SIG-M5 treated with dmso at 0.1 percent for 504 hours (cell line): ENCODE data around the gene PCBP3.
"Not testable (repeated sequence)": the region's sequence is repeated elsewhere in the genome, so short reads cannot be mapped to it uniquely, and the experiment has no call there.

Experiments
- DNase-seq: peaks from one replicate; lab custom pipeline; 2025; ENCODE audit not compliant: unreplicated experiment; lab: John Stamatoyannopoulos, UW

The PCBP3 gene

DNA sequence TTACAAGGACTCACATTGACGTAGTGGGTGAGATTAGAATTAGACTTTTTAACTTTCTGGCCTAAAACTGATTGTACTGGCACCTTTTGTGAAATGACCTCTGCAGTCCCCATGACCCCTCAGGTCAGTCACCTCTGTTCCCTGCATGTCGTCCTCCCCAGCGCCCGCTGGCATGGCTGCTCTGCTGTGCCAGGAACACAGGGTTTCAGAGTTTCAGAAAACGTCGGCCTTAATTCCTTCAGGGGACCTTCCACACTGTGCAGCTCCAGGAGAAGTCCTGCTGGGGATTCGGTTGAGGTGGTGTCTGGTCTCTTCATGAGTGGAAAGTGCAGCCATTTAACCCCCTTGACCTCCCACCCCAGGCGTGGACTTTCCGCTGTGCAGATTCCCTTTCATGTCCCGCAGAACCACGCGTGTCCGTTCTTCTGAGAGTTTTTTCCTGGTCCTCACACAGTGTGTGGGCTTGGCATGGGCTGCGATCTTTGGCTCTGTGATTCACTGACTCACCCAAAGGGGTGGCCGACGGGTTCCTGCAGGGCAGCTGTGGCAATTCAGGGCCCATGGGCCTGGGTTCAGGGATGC is 179.7 kb downstream of the PCBP3 start:
- DNase-seq = no peak

DNA sequence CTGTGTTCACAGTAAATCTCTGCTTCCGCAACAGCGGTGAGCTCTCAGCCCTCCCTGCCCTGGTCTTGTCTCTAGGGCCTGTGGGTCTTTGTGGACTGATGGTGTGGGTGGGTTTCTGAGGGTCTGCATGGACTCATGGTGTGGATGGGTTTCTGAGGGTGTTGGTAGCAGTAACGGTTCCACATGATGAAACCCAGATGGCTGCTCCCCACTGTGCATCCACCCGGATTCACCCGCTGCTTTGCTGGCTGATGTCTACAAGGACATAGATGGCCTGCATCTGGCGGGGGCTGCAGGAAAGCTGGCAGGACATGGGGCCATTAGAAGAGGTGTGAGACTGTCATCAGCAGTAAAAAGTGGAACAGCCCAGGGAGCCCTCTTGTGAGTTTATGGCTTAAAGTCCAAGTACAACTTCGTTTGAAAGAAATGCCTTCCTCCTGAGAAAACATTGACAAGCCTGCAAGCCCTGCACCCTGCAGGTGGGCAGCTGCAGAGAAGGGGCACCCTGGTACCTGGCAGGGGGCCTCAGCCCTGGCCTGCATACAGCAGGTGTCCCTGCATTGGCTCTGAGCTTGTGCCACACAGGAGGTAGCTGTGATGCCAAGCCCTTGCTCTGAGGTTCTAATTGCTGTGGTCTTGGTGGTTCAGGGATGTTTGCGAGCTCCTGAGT is 181.2 kb downstream of the PCBP3 start:
- no peak for DNase-seq

DNA sequence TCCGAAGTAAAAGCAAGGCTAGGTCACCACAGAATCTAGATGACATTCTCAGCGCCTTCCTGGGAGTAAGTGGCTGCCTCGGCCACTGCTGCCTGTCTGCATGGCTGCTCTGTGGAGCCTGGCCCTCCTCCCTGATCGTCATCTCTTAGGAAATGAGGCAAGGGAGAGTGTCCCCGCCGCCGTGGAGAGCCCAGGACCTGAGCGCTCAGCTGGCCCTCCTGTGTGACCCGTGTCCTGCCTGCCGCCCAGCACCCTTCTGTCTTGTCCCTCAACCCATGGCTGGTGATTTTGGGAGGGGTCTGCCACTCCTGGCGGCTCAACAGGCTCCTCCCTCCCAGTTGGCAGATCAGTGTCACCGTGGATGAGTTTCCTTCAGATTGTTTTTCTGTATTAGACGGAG is 181.7 kb downstream of the PCBP3 start:
- DNase-seq = no peak

DNA sequence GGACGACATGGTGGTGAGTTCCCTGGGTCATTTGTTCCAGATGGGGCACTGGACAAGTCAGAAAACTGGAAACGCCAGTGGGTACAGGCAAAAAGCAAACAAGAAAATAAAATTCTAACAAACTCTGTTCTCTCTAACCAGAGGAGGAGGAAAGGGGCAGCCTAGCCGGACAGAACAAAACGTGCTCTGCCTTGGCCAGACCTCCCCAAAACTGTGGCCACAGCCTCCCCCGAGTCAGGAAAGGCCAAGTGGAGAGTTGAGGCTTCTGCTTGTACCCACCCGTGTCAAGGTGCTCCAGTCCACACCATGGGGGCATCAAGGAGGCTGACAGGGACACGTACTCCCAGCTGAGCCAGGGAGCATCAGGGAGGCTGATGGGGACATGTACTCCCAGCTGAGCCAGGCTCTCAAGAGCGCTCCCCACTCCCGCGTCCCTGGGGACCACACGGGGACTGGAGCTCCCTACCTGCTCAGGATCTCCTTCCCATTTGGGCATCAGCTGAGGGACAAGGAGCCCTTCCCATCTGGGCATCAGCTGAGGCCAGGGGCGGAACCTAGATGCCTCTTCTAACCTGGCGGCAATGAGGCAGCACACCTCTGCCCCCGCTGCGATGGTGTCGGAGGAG is 183.3 kb downstream of the PCBP3 start:
- no peak for DNase-seq

DNA sequence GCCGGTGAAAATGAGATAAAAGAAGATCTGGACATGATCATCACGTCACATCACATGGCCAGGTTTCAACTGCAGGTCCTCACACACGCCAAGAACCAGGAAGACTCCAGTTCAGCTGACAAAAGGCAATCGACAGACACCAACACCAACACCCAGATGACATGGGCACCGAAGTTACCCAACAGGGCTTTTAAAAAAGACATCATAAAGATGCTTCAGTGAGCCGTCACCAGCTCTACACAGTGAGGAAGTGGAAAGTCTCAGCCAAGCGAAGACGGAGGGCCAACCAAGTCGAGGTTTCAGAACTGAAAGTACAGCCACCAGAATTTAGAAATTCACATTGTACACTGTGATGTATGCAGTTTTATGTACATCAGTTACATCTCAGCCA is 183.8 kb downstream of the PCBP3 start:
- peak; percentile 76 for DNase-seq

DNA sequence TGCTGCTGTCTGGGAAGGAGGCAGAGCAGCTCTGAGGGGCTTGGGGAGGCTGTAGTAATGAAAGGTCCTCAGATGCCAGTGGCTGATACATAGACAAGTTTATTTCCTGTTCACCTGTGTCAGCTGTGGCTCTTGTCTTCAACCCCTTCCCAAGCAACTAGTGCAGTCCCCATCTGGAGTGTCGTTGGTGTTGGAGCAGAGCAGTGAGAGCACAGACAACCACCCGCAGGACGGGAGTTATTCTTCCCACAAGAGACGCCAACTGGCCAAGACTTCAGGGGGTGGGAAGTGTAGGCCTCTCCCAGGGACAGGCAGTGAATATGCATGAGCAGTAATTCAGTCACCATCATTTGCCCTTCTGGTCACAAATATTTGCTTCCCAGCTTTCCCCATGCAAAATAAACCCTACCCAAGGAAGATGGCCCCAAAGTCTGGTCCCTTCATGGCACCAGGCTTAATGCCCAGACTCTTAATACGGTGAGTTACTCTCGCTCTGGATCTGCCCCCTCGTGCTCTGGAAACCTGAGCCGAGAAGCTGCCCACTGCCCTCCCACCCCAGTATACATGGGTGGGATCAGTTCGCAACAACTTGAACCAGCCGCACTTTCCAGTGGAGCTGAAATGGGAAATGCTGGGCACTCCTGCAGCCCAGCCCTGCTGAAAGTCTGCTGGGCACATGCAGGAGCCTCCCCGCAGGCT is 184.5 kb downstream of the PCBP3 start:
- DNase-seq = no peak

DNA sequence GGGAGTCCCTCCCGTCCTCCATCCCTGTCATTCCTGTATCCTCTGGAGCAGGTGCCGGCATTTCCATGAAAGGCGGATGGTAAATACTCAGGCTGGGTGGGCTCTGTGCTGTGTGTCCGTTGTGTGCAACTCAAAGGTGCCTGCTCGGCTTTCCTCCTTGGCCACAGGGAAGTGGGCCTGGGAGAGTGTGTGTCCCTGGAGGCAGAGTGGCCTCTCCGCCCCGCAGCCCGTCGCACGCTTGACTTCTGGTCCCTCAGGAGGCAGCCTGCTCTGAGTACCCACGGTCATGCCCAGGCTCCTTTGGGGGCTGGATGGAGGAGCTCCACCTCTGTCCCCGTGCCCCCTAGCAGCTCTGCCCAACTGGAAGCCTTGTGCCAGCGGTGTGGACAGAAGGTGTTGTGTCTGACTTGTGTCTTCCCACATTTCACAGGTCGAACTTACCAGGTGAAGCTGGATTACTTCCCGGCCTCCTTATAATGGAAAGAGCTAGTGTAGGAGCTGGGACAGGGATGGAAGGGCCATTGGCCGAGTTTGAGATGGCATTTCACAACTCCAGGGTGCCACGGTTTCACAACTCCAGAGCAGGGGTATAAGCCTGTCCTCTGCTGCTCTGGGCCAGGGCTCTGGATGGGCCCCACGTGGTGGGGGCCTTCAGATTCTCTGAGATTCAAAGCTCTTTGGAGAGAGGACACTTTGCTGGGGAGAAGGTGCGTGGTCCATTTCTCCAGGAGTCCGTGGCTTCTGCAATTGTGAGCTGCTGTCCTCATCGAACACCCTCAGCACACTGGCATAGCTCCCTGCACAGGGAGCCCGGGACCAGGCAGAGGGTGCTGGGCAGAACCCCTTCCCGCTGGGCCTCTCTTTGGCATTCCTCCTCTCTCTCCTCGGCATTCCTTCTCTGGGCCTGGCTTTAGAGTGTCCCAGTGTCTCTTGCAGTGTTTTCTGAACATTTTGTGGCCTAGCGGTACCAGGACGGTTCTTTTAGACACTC is 185.3 kb downstream of the PCBP3 start:
- DNase-seq = no peak

DNA sequence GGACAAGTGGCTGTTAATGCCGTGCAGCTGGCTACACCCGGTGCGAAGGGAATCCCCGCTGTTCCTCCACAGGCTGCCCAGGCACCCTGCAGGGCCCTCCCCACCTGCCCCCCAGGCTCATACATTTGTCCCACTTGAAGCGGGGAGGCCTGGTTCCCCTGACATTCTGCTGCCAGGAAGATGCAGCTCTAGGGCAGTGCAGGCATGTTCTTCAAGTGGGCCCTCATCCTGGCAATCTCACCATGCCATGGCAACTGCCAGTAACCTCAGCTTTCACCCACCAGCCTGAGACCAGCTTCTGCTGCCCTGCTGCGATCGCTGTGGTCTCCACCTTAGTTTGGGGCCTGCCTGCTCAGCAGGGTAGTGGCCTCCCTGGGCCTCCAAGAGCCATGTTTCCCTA is 186.1 kb downstream of the PCBP3 start:
- DNase-seq = no peak

DNA sequence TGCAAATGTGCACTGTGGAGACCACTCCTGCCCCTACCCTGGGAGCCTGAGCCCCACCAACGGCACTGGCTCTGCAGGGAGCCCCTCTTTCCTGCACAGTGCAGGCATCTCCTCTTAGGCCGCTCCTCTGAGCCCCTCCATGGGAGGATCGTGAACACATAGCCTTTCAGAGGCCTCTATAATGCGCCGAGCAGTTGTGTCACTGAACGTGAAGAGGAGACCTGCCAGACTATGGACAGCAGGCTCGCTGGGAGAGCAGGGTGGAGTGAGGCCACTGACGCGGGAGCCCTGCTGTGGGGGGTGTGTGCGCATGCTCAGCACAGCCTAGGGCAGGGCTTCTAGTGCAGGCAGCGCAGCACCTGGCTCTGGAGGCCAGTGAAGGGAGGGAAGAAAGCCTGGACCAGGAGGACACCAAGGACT is 186.7 kb downstream of the PCBP3 start:
- no peak for DNase-seq

DNA sequence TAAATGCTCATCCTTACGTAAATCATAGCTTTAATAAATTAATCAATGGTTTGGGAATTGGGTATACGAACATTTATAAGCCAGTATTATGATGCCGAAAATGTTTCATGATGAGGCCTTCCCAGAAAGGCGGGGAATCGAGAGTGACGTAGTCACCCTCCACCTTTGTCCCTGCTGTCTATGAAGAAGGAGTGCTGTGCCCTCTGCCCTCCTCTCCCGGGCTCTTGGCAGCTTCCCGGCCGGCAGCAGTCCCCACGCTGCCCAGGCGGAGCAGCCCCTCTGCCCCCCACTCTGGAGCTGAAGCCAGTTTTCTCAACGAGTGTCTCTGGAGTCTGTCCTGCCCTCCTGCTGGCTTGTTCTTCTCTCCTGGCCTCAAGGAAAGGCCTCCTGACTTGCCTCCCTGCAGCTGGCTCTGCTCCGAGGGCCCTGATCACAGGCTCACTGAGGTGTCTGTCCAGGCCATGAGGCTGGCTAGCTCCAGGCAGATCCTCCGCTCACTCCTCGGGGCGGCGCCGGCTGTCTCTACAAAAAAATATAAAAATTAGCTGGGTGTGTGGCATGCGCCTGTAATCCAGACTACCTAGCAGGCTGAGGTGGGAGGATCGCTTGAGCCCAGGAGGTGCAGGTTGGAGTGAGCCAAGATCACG is 187.3 kb downstream of the PCBP3 start:
- DNase-seq = no peak

DNA sequence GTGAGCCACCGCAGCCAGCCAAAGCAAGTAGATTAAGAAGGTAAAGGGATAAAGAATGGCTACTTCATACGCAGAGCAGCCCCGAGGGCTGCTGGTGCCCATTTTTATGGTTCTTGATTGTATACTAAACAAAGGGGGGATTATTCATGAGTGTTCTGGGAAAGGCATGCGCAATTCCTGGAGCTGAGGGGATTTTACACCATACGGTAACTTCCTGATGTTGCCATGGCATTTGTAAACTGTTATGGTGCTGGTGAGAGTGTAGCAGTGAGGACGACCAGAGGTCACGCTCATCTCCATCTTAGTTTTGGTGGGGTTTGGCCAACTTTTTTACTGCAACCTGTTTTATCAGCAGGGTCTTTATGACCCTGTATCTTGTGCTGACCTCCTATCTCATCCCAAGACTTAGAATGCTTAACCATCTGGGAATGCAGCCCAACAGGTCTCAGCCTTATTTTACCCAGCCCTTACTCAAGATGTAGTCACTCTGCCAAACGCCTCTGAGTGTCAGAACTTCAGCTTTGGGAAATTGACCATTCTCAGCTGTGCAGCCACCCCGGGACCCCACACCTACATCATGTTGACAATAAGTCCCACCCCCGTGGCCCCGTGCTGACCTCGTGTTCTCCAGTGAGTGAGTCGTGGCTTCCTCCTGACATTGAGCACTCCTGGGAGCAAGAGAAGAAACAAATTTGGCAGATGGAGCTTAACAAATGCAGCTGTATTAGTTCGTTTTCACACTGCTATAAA is 188.6 kb downstream of the PCBP3 start:
- no peak for DNase-seq

DNA sequence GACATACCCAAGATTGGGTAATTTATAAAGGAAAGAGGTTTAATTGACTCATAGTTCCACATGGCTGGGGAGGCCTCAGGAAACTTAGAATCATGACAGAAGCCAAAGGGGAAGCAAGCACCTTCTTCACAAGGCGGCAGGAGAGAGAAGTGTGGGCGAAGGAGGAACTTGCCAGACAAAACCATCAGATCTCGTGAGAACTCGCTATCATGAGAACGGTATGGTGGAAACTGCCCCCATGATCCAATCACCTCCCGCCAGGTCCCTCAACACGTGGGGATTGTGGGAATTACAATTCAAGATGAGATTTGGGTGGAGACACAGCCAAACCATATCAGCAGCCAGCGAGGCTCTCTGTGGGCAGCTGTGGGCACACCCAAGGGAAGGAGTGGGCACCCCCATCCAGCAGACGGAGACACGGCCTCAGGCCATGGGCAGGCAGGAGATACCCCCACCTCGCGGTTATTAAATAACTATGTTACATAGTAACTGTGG is 189.3 kb downstream of the PCBP3 start:
- not testable (repeated sequence) for DNase-seq

DNA sequence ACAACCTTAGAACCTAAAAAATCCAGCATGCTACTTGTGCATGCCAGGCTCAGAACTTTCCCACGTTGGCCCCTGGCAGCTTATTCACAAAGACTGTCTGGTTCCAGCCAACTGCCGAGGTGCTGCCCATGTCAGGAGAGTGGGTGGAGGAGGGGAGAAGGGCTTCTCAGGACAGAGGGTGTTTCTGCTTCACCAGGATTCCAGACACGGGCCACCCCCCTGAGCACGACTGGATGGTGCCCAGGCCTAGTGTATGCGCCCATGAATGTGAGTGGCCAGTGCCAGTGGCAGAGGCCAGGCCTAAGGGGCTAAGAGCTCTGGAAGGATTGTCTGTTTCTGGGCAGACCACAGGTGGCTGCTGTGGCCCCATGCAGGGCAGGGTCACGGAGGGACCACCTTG is 189.9 kb downstream of the PCBP3 start:
- no peak for DNase-seq

DNA sequence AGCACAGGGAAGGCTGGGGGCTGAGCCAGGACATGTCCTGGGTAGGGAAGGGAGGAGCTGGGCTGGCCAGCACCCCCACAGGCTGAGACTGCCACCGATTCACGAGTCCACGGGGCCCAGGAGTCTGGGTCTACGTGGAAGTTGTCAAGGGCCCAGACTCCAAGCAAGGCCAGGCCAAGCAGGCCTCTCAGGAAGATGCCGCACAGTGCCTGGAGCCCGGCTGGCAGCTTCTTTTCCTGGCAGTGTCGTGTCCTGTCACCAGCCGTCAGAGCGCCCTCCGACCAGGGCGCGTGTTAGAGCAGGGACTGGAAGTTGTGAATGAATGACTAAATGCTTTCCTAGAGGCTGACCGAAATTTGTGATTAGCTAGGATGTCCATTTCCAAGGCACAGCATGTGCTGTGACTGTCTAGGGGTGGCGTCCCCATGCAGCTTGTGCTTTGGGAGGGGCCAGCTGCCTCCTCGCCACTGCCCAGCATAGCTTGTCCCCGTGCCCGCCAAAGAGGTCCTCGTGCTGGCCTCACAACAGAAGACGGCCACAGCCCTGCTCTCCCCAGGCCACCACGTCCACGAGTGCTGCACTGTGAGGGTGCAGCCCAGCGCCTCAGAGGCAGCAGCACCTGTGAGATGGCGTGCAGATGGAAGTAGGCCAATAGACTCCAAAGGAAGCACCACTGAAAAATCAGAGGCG is 190.6 kb downstream of the PCBP3 start:
- no peak for DNase-seq

DNA sequence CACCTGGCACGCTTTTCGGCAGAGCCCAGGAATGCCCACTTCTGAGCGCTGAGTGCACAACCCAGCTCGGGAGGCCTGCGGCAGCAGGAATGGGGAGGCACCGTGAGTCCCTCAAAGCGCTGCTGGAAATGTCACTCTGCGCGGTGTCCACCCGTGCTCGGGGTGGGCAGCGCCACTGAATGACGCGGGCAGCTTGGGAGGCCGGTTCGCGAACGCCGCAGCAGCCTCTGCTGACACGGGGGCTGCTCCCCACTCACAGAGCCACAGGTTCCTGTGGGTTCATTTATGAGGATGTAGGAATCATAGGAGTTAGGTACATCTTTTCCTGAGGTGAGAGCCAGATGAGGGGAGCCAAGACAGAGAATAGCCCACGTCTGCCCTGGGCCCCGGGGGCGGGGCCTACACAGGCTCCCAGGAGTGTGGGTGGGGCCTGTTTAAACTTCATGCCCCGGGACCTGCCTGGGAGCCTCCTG is 191.3 kb downstream of the PCBP3 start:
- DNase-seq = no peak

DNA sequence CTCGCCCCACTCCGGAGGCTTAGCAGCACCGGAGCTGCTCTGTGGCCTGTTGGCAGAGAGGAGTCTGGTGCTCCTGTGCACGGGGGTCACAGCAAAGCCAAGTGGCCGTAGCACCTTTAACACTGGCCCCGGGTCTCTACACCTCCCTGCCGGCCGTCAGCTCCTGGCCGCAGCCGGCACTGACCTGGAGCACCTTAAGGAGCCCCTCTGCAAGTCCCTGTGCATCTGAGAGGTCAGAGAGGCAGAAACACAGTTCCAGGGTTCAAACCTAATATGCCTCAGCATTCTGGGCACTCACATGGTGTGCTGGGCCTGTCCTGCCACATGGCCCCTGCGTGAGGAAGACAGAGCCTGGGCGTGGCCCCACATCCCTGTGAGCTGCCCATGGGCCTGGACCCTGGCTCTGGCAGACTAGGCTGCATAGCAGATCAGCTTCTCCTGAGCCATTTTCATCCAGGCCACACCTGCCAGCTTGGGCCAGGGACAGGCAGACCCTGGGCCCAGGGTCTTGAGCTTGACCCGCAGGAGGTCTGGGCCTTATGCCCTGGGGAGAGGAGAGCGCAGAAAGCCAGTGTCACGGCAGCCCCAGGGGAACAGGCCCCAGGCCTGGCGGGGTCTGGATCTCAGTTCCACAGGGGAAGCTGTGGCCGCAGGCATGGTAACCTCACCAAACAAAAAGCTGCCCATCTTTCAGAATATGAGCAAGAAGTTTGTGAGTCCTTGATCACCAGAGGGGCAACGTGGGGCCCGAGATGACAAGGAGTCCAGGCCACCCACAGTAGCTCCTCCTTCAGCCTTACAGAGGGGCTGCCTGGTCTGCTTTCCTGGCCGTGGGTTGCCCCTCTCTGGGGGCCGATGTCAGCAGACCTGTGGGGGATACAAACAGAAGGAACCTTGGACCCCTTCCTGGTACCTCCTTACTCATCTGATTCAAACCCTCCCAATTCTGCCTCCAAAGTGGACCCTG is 192.1 kb downstream of the PCBP3 start:
- DNase-seq = no peak

DNA sequence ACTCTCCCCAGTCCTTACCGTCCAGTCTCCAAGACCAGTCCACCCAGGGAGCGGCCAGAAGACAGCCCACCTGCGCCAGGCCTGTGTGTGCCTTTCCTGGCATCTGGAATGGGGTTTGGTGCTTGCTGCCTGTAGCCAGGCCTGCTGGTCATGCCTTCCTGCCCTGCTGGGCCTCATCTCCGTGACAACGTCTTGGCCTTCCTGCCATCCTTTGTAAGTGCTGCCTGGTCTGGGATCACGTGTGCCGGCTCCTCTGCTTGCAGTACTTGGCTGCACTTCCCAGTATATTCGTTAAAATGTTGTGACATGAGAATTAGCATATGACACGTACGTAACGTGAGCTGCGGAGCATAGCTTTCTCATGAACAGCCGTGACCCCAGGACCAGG is 192.7 kb downstream of the PCBP3 start:
- no peak for DNase-seq
